Raji (cell line): ENCODE data around the gene TMED10.
A peak's percentile ranks its signal among the peaks of the same experiment; 100 is the strongest.

Experiments used
- POLR2A ChIP-seq: IDR thresholded peaks from 2 replicates; pipeline ENCODE4 v1.6.1; 2011; ENCODE audit warnings: low read depth, low read length, control low read depth; ENCODE audit not compliant: insufficient read depth

Gene TMED10

DNA sequence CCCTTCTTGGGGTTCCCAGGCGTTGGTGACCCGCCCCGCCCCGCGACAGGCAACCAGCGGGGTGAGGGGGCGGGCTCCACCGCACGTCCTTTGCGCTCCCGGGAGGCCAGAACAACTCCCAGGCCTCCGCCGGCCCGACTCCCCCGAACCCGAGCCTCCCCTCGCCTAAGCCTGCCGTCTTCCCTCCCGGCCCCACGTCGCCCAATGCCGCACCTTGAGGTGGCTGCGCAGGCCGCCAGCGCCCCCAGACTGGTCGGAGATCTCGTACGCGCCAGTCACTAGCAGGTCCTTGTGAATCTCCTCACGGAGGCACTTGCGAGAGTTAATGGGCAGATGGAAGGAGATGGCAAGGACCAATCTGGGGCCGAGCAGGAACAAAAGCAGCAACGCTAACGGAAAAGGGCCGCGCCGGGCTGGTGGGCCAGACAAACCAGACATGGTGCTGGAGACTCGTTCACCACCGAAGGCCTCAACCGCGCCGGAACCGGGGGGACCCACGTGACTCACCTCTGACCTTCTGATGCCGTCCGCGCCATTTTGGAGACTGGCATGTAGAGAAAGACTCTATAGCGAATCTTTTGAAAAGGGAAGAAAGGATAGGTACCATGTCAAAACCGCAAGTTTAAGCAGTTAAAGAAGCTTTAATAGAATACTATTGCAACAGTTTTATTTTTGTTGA is at the start of gene TMED10:
Gene TMED10 (minus strand): TSS at position 471 of the 679 bp plus-strand sequence. CDS start 33 bp downstream, at position 438.
- peak; percentile 71 for TF ChIP-seq POLR2A

- TF ChIP-seq POLR2A: no peak
Measured at GRCh38 chr14:75224561-75224960, 48.1 kb upstream of the TMED10 start.

GRCh38 chr14:75223664-75224154 is 47.3 kb upstream of the TMED10 start:
- TF ChIP-seq POLR2A: no peak

DNA sequence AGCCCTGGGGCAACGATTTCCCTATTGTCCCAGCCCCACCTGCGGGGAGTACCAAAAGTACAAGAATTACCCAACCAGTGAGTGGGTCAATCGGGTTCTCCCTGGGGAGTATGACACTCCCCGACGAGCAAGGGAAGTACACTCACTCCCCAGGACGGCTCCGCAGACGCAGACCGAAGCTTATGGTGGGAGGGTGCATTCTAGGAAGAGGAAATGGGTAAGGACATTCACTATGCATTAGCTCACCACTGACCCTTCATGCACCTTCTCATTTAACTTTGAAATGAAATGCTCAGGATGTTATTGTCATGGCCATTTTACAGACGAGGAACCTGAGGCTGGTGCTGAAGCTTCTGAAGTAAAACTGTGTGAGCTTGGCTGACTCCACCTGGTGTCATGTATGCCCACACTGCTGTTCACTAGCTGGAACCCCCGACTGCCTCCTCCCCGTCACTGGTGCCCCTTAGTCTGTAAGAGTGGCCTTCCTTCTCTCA is 45.8 kb upstream of the TMED10 start:
- no peak for TF ChIP-seq POLR2A

DNA sequence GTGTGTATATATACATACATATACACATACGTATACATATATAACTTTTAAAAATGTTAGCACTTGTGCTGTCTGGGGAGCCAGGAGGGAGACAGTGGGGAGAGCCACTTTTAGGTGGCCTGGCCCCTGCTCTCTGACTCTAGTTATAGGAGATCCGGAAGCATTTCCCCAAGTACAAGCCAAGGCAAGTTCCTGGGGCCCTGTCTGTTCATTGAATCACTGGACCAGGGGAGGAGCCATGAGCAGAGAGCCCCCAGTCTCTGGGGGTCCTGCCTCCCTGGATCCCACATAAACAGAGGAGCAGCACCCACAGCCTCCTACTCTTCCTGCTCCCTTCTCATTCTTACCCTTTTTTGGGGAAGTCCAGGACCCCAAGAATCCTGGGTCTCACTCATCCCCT is 45.4 kb upstream of the TMED10 start:
- no peak for TF ChIP-seq POLR2A

GRCh38 chr14:75220156-75220555 is 43.7 kb upstream of the TMED10 start:
- TF ChIP-seq POLR2A: no peak

- TF ChIP-seq POLR2A: no peak
Measured at GRCh38 chr14:75217508-75218206, 41.2 kb upstream of the TMED10 start.

DNA sequence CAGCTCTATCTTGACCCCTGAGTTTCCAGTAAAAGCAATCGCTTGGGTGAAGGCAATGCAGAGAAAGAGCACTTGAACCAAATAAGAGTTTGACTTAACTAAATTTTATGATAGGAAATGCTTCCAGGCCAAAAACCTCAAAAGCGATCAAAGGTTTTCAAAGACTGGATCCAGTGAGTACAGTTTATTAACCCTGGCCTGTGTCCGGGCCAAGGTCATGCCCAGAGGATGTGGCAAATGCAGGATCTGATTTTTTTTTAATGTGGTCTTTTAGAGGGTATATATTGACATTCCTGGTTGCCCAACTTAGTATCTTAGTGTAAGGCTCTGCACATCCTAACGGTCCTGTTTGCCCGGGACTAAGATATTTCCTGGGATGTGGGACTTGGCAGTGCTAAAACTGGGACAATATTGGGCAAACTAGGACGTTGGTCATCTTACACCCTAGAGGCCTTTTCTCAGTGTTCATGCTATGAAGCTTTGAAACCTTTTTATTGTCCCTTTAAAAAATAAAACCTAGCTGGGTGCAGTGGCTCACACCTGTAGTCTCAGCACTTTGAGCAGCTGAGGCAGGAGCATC is 40.1 kb upstream of the TMED10 start:
- no peak for TF ChIP-seq POLR2A

- TF ChIP-seq POLR2A: no peak
Measured at GRCh38 chr14:75215520-75215919, 39.1 kb upstream of the TMED10 start.

DNA sequence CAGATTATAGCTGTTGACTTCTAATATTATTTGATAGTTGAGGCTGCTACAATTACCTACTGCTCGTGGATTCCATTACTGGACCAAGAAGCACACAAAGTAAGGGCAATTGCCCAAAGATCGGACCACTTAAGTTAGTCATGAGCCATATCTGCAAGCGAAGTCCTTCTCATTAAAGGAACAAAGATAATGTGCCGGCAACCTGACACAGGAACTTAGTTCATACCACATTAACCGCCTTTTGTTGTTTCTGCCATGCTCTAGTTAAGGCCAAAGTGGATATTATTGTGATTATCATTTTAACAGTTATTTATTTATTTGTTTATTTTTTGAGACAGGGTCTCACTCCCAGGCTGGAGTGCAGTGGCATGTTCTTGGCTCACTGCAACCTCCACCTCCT is 38.1 kb upstream of the TMED10 start:
- no peak for TF ChIP-seq POLR2A

DNA sequence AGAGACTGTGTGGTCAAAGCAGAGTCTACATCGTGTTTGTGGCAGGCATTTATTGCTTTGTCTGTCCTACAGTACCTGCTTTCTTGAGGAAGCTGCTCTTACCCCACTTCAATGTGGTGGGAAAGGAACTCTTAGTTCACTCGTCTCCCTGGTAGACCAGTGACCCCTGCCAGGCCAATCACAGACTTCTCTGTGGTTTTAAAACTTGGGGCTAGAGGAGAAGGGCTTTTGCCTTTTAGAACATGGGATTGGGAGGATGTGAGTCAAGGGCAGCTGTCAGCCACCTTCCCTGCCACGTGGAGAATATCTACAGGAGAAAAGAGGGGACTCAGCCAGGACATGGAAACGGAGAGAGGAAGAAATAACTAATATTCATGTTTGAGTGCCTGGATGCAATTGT is 36.8 kb upstream of the TMED10 start:
- no peak for TF ChIP-seq POLR2A

DNA sequence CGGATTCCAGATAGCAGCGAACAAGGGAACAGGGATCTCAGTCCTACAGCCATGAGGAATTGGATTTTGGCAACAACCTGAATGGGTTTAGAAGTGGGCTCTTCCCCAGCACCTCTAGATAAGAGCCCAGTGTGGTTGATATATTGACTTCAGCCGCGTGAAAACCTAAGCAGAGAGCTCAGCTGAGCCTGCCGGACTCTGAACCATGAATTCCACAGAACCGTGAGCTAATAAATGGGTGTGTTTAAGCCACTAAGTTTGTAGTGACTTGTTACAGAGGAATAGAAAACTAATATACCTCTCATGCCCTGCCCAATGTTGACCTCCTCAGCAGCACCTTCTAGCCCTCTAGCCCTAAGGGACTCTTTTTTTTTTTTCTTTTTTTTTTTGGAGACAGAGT is 32.4 kb upstream of the TMED10 start:
- TF ChIP-seq POLR2A: no peak

DNA sequence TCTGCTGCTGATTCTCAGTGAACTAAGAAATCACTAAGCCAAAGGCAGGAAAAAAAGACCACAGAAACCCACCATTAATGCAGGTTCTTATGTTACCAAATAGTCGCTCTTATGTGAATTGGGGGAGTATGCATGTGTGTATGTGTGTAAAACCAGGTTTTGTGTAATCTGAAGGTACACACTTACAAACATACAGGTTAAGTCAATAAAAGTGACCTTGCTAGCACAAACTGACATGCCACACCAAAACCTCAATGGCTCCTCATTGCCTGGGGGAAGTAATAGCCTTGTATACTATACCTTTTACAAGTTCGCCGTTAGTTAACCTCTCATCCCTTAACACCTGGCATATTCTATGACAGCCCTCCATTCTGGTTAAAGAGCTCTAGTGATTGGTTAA is 29.8 kb upstream of the TMED10 start:
- TF ChIP-seq POLR2A: no peak

GRCh38 chr14:75205591-75205990 is 29.2 kb upstream of the TMED10 start:
- no peak for TF ChIP-seq POLR2A

DNA sequence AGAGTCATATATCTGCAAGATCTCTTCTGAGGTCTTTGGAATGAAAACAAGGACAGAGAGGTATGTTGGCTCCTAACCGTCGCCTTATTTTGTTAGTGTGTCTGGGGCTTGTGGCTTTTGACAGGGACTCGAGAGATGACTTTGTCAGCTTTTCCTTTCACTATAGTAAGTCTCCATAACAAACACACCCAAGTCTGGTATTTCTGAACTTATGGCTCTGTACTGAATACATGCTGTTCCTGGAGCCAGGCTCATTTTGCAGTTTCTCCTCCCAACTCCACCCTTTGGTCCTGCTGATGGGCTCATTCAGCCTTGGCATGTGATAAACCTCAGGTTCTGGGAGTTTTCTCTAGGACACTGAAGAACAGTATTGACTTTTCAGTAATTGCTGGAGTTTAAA is 27.7 kb upstream of the TMED10 start:
- no peak for TF ChIP-seq POLR2A

GRCh38 chr14:75202657-75203056 is 26.2 kb upstream of the TMED10 start:
- TF ChIP-seq POLR2A: no peak
